ENCODE measurements around the gene PDGFC.

PDGFC gene, protein sequence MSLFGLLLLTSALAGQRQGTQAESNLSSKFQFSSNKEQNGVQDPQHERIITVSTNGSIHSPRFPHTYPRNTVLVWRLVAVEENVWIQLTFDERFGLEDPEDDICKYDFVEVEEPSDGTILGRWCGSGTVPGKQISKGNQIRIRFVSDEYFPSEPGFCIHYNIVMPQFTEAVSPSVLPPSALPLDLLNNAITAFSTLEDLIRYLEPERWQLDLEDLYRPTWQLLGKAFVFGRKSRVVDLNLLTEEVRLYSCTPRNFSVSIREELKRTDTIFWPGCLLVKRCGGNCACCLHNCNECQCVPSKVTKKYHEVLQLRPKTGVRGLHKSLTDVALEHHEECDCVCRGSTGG

DNA sequence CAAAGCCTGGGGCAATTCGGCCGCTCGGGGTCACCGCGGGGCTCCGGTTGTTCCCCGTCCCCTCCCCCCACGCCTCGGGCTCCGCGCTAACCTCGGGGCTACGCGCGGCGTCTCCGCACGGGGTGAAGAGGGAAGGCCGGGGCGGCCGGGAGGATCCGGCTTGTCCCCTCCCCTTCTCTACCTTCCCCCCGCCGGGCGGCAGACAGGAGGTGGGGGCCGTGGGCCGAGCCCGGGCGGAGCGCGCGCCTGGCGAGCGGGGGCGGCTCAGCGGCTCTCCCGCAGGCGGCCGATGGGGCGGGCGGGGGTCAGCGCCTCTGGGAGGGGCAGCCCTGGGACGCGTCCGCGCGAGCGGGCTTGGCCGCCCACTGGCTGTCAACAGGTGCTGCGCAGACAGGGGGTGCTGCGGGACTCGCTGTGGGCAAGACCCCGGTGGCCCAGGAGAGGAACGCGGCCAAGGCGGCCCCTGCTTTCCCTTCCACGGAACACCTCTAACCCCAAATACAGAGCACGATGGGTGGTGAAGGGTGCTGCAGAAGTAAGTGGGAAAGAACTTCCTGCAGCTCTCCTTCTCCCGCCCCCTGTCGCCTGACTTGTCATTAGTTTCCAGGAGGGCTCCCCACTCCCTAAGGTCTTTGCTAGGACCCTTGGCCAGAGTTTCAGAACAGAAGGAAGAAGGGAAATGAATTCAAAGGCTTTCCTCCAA lies at the start of gene PDGFC:
Gene PDGFC (minus strand): TSS at position 124 of the 703 bp plus-strand sequence. CDS start 896 bp downstream, outside the sequence.
- DNase-seq = peak in 1 of 4 experiments; percentile 1

DNA sequence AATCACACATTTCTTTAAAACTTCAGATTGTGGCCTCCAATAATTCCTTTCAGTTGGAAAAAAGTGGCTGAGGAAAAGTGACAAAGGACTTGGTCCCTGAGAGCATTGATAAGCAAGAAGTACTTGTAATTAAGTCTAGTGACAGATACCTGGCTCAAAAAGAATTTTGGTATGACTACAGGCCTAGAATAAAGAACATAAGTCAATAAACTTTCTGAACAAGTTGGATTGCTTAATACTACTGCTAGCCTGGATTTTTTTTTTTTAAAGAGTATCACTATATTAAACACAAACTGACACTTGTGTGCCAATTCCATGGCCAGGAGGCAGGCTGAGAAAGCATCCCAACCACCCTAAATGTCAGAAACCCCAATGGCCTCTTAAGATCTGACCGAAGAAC lies 49.3 kb upstream of the PDGFC start:
- DNase-seq = no peak

GRCh38 chr4:157018920-157019490 lies 47.4 kb upstream of the PDGFC start:
- no peak for DNase-seq

DNA sequence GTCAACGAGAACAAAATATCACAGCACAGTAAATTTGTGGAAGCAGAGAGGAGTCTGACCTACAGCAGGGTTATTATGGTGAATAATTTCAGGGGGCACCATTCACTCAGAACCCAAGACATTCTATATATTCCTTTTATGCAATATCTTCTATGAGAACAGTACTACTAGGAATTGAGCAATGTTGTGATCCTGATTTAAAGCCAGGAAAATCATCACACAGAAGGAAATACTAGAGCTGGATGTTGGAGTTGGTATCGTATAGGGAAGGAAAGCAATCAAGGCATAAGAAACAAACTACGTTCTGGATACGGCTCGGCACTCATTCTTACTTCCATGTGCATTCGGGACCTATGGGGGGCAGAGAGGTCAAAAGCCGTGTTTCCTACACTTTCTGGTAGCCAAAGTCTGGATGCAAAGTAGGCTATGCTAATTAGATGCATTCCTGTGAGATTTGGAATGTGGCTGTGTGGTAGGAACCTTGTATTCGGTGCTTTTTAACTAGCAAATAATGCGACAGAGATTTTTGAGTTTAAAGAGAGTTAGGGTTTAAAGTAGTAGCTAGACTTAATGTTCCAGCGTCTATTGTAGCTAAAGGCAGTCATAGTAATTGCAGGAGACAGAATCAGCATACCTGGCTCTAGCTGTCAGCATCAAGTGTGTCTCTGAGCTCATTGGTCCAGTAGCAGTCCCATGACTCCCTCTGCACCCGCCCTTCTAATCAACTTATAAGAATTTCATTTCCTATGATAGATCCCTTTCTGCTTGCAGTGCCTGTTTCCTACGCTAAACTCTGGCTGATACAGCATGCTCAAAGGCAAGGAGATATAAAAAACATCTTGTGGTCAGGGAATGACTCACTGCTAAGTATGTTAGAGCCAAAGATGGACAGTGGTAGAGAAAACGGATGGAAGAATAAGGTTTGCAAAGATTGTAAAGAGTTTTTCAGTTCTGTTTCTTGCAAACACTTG lies 43.3 kb upstream of the PDGFC start:
- no peak for DNase-seq

DNA sequence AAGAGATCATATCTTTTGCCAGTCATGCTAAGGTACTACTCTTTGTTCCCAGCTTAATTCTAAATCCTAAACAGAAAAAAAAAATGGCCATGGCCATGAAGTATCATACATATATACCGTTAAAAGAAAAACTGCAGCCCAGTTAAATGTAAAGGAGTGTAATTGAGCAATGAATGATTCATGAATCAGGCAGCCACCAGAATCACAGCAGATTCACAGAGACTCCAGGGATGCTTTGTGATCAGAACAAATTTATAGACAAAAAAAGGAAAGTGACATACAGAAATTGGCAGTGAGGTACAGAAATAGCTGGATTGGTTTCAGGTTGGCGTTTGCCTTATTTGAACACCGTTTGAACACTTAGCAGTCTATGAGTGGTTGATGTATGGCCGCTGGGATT lies 42.1 kb upstream of the PDGFC start:
- DNase-seq = no peak

DNA sequence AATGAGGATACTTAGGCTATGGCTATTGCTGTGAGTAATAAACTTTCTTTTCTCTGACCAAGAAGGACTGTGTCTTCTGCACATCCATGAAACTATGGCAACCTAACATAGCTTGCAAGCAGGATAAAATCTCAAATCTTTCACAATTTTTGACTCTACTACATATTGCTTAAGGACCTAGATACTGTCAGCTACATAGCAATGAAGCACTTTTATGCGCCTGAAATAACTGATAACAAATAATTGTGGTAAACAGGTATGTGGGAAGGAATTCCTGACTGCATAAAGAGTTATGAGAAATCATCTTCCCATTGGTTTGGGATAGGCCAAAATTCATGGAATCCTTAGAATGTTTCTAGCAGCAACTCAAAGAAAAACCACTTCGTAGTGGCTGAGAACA lies 41.2 kb upstream of the PDGFC start:
- DNase-seq = no peak

DNA sequence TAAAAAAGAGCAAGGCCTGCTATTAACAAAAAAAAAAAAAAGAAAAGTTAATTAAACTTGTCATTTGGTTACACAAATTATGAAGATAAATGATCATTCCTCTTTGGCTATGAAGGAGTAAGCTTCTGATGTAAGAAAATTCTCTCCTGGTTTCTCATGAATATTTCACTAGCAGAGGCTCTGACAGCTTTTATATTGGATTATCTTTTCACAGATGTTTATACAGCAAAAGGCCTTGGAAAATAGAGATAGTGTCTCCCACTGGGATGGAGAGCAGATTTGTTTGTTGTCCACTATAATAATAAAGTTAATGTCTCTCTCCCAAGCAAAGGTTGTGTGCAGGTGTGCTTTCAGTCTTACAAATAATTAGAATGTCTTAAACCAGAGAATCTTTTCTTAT lies 40.7 kb upstream of the PDGFC start:
- DNase-seq = no peak

DNA sequence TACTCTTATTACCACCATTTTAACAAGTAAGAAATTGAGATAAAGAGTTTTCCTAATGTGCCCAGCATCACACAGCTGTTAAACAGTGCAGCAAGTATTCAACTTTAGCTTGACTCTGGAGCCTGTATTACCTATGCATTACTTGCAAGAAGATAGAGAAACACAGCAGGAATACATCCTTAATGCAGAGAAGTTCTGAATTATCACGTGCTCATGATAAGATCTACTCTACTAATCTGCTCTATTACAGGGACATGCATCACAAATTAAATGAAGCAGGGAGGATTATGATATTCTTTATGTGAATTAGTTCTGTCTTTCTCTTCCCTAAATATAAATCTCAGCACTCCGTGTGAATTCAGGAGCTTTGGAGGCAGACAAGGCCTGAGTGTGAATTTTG lies 39.0 kb upstream of the PDGFC start:
- no peak for DNase-seq

DNA sequence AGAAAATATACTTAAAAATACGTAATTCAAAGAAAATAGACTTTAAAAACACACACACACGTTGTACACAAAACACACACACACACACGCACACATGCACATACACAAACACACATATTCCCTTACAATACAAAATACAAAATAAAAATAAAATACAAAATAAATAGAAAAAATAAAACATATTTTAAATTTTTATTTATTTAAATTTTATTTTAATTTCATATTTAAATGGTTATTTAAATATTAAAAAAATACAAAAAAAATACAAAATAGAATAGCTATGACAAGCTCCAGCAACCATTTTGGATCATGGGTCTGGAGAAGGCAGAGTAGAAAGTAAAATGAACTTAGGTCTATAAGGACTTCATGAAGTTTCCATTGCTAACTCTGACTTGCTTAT lies 34.2 kb upstream of the PDGFC start:
- no peak for DNase-seq

- no peak for DNase-seq
Measured at GRCh38 chr4:157005193-157005592, 33.6 kb upstream of the PDGFC start.

DNA sequence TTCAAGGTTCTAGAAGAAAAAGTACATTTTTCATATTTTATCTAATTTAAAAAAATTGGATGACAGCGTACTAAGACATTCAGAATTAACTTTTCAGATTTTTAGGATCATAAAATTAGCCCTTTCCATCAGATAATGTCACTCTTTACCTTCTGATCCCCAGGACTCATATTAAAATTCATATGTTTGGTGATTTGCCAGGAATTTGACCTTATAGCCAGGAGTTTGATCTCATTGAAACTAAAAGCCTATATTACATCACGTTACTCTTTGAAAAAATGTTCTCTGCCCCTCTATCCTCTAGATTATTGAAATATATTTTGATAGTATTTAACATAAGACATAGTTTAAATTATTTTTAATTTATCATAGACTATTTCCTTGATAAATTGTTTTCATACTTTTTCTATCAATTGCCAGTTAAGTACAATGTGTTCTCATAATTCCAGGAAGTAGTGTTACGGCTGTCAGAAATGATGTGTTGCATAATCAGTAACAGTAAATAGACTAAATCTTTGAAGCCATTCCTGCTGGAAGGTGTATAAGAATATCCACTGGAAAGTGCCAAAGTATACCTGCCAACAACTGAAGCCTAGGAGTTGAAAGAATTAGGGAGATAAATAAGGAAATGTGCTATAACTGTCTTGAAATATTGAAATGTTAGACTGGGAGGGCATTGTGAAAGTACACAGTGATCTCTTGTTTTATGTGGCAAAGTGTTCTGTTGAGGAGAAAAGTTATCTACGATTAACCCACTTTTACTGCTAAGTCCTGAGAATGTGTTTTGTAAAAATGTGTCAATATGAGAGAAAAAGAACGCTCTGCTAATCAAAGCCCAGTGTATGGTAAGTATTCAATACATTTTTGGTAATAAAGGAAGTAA lies 32.9 kb upstream of the PDGFC start:
- DNase-seq = no peak

DNA sequence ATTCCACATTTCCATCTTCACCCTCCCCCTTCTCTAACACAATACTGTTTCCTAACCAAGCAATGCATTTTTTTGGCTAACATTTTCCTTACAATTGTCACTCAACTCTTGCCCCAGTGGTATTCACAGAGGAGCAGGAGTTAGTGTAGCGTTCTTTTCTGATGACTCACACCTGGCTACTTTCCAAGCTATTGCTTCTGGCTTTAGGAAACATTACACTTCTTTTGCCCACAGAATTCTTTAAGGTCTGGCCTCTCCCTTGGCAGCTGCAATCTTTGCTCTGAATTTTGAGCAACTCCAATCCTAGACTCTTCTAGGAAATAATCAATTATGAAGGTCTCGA lies 27.5 kb upstream of the PDGFC start:
- DNase-seq = no peak

DNA sequence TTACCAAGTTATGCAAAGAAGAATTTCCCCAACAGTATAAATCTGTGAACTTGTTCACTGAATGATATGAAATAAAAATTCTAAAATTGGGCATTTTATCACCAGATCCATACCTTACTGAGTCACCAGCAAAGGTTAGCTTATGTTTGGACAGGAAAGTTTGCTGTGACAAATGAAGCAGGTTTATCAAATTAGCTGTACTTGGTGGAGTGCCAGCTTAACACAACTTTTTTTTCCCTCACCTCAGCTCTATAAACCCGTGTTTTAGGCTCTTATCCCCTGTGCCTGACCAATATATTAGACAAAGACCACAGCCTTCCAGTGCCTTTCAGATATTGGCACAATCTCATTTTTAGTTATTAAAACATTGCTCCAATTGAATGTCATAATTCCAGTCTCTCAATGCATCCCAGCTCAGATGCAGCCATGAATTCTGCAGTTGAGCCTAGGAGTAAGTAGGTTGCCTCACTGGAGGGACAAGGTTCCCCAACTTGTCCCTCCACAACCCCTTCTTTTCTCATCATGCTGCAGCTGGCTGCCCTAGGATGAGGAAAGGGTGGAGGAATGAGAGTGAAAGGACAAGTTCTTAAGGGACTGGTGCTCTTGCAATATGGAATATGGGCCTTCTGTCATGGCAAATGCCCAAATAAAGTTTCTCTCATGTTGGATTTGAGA lies 27.0 kb upstream of the PDGFC start:
- no peak for DNase-seq

- no peak for DNase-seq
Measured at GRCh38 chr4:156992943-156993342, 21.3 kb upstream of the PDGFC start.

DNA sequence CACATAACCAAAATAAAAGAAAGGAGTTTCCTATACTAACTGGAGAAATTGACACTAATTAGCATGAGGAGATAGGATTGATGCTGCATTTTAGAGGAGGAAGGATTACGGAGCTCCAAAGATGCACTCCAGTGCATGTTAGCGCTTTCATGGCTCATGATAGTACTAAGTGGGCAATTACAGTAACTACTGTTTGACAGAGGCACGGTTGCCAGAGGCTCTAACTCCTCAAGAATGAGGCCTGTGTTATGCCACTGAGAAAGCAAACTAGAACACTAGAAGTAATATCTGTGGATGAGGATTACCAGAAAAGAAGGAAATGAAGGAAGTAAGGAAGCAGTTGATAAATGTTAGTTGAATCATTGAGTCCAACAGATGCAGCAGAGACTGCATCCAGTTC lies 19.6 kb upstream of the PDGFC start:
- DNase-seq = no peak

DNA sequence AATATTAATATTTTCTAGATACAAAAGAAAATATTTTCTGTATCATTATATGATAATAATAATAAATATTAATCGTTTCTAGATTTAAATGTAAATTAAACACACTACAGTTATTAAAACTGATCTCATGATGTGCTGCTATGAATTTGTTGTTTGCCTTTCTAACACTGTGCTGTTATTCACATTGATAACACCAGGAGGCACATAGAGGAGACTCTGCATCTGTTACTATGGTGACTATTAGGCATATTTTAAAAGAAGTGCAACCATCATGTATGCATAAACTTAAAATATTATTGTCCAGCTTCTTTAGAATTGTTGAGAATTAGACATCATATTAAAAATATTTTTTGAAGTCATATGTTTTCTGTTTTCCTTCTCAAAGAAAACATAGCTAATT lies 11.8 kb upstream of the PDGFC start:
- no peak for DNase-seq

DNA sequence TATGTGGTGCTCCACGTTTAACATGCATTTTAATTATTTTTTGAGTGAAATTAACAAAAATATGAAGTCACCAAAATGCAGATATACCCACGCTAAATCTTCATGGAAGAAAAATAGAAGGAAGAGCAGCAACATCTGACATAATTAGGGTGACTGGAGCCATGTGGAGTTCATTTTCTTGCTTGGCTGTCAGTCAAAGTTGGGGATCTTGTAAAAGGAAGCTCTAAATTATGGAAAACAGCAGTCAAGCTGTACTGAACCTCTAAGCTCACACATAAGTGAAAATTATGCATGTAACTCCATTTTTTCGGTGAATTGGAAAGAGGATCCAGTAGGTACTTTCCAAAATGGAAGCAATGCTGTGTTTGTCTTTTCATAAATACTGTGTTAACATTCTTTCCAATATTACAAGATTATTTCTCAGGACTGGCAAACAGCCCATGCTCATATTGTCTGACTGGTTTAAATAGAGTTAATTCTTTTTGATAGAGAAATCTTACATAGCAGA lies 9.7 kb upstream of the PDGFC start:
- DNase-seq = no peak

- no peak for DNase-seq
Measured at GRCh38 chr4:156977435-156978160, 6.0 kb upstream of the PDGFC start.

DNA sequence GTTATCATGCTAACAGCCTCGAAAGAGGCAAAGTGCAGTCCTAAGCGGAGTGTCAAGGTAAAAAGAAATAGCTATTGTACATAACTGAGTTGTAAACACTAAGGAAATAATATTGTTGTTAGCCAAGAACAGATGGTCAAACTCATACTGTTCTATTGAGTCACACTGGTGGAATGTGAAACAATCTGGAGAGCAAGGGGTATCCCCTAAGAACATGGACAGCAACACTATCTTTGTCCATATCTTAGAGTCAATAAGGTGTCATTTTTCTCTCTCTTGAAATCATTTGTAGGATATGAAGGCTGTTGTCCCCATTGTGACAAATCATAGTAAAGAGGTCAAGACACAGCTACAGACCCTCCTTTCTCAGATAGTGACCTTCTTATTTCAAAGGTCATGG lies 4.5 kb upstream of the PDGFC start:
- no peak for DNase-seq

DNA sequence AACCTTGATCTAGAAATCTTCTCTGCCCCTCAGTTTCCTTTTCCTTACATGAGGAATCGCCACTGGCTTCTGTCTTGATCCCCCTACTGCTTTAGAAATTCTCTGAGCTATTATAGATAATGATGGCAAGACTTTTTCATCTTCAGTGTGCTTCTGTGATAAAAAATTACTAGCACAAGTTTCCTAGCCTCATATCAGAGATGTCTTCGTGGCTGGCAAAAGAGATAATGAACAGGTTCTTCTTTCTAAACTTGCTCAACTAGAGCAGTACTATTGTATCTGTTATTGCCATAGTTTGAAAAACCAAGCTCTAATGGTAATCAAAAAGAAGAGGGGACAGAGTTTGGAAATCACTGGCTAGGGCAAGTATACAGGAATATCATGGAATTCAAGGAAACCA lies 4.1 kb upstream of the PDGFC start:
- DNase-seq = no peak

DNA sequence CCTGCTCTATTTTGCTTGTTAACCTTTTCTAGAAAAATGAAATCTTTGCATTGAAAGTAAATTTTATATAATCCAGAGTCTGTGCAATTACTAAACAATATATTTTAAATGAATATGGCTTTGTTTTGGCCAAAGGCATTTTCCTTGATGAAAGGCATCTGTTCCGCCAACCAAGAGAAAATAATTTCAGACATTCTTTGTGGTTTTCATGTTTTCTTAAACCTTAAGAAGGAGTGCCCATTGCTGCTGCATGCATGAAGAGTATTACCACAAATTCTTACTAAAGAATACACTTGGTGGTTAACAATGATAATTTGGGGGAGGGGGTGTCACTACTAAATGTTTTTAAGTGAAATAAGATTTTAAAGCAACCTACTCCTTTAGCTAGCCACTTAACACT lies 2.7 kb upstream of the PDGFC start:
- DNase-seq = no peak
